ENCODE data around the gene PRSS22. TPM values are rescaled to one million over a fixed set of nuclear protein-coding genes. Genes with fewer than 3 reads are reported as not detected.

Gene PRSS22
- total RNA-seq, 2 experiments from 2014 or later, result not detected

- no peak overlapping the region for H3K27ac ChIP-seq (ENCODE audit: low read depth, low read length, poor library complexity, severe bottlenecking)
- TF ChIP-seq EZH2phosphoT487 (IDR thresholded peaks at IDR 0.05; ENCODE audit: borderline replicate concordance, low read depth, low read length), result no peak
- TF ChIP-seq CTCF (conservative IDR thresholded peaks at IDR 0.05; ENCODE audit: low read length), result no peak
- H3K79me2 ChIP-seq (ENCODE audit: insufficient read depth, low read depth, low read length), result no peaks in the 10 kb centered on the region
- no peak overlapping the region for H2AFZ ChIP-seq (ENCODE audit: low read length)
- intact Hi-C loops (cut with micrococcal nuclease; ENCODE audit: unreplicated experiment), result no loop called here
- no peaks in the 10 kb centered on the region for H3K9me2 ChIP-seq (ENCODE audit: insufficient read depth, low read length)
- DNase-seq (ENCODE audit: low spot score), result no peak
- ChIA-PET POLR2A (interaction anchor here (0.5 to 0.7 kb wide), 4 partner anchors 12 to 456 kb away, joined by 3 to 5 read pairs (median 3); partner anchors contain the start of gene FLYWCH2), CTCF (ENCODE audit: unreplicated experiment) (no interaction called here)
- no peaks in the 10 kb centered on the region for H3K9me3 ChIP-seq (ENCODE audit: low read length)
- H3K4me2 ChIP-seq (ENCODE audit: low read length), result no peak overlapping the region
- no peaks in the 10 kb centered on the region for H4K20me1 ChIP-seq (ENCODE audit: insufficient read depth, low read length)
- H3K4me3 ChIP-seq (ENCODE audit: low read depth, low read length, poor library complexity, severe bottlenecking), result no peak overlapping the region
- no TSS peak for BruUV-seq (replicated peaks)
- no peaks in the 10 kb centered on the region for H3K36me3 ChIP-seq (ENCODE audit: insufficient read depth, low read length)
- peaks cover 19% of the 10 kb centered on the region for H3K4me1 ChIP-seq (ENCODE audit: insufficient read depth, low read length, poor library complexity, severe bottlenecking)
Observed at GRCh38 chr16:2902337-2903130, 44.6 kb upstream of the PRSS22 start.

GRCh38 chr16:2900526-2901075 lies 42.6 kb upstream of the PRSS22 start:
- no peaks in the 10 kb centered on the region for H3K36me3 ChIP-seq (ENCODE audit: insufficient read depth, low read length)
- no peak overlapping the region for H2AFZ ChIP-seq (ENCODE audit: low read length)
- no peak overlapping the region for H3K4me2 ChIP-seq (ENCODE audit: low read length)
- intact Hi-C loops (cut with micrococcal nuclease; ENCODE audit: unreplicated experiment), result no loop called here
- no peak for DNase-seq (ENCODE audit: low spot score)
- no peaks in the 10 kb centered on the region for H3K9me3 ChIP-seq (ENCODE audit: low read length)
- POLR2A ChIA-PET, result no interaction called here
- H3K9me2 ChIP-seq (ENCODE audit: insufficient read depth, low read length), result no peaks in the 10 kb centered on the region
- H3K27ac ChIP-seq (ENCODE audit: low read depth, low read length, poor library complexity, severe bottlenecking), result no peak overlapping the region
- TF ChIP-seq CTCF (conservative IDR thresholded peaks at IDR 0.05; ENCODE audit: low read length) (no peak), EZH2phosphoT487 (IDR thresholded peaks at IDR 0.05; ENCODE audit: borderline replicate concordance, low read depth, low read length) (no peak)
- H4K20me1 ChIP-seq (ENCODE audit: insufficient read depth, low read length), result no peaks in the 10 kb centered on the region
- H3K4me1 ChIP-seq (ENCODE audit: insufficient read depth, low read length, poor library complexity, severe bottlenecking), result peaks cover 18% of the 10 kb centered on the region
- BruUV-seq (replicated peaks), result no TSS peak
- no peak overlapping the region for H3K4me3 ChIP-seq (ENCODE audit: low read depth, low read length, poor library complexity, severe bottlenecking)
- no peaks in the 10 kb centered on the region for H3K79me2 ChIP-seq (ENCODE audit: insufficient read depth, low read depth, low read length)
- CTCF ChIA-PET (ENCODE audit: unreplicated experiment), result no interaction called here

- Histone ChIP-seq H3K9me3 (ENCODE audit: low read length) (no peaks in the 10 kb centered on the region), H3K4me1 (ENCODE audit: insufficient read depth, low read length, poor library complexity, severe bottlenecking) (peaks cover 18% of the 10 kb centered on the region), H2AFZ (ENCODE audit: low read length) (no peak overlapping the region), H3K36me3 (ENCODE audit: insufficient read depth, low read length) (no peaks in the 10 kb centered on the region), H4K20me1 (ENCODE audit: insufficient read depth, low read length) (no peaks in the 10 kb centered on the region), H3K79me2 (ENCODE audit: insufficient read depth, low read depth, low read length) (no peaks in the 10 kb centered on the region), H3K4me3 (ENCODE audit: low read depth, low read length, poor library complexity, severe bottlenecking) (no peak overlapping the region), H3K9me2 (ENCODE audit: insufficient read depth, low read length) (no peaks in the 10 kb centered on the region), H3K27ac (ENCODE audit: low read depth, low read length, poor library complexity, severe bottlenecking) (no peak overlapping the region), H3K4me2 (ENCODE audit: low read length) (no peak overlapping the region)
- no peak for DNase-seq (ENCODE audit: low spot score)
- intact Hi-C loops (cut with micrococcal nuclease; ENCODE audit: unreplicated experiment), result no loop called here
- POLR2A ChIA-PET, result interaction anchor here (1.0 kb wide), 1 partner anchor 13 kb away, joined by 5 read pairs; no protein-coding TSS in a partner anchor
- TF ChIP-seq CTCF (conservative IDR thresholded peaks at IDR 0.05; ENCODE audit: low read length) (no peak), EZH2phosphoT487 (IDR thresholded peaks at IDR 0.05; ENCODE audit: borderline replicate concordance, low read depth, low read length) (no peak)
- no TSS peak for BruUV-seq (replicated peaks)
- CTCF ChIA-PET (ENCODE audit: unreplicated experiment), result no interaction called here
Observed at GRCh38 chr16:2899564-2900072, 41.6 kb upstream of the PRSS22 start.
